ENCODE measurements around the gene NMNAT3. TPM values are rescaled to one million over a fixed set of nuclear protein-coding genes. Genes with fewer than 3 reads are reported as not detected.
"Not testable (repeated sequence)": the region's sequence is repeated elsewhere in the genome, so short reads cannot be mapped to it uniquely, and the experiment has no call there.

Gene NMNAT3
- total RNA-seq, 4 donors from 2014 or later, result 9.5 to 17.2 (median 12.8) TPM

- intact Hi-C loops (cut with DNase I; ENCODE audit: low total_unique reads) (no loop called here), in situ Hi-C loops (cut with MboI; ENCODE audit: low sequenced_read_pairs in 4 of 4) (no loop called here)
- no peaks in the 10 kb centered on the region for H3K4me1 ChIP-seq
- no peak for ATAC-seq
- H3K27ac ChIP-seq, result no peak overlapping the region
- no peaks in the 10 kb centered on the region for H3K27me3 ChIP-seq
- no peak overlapping the region for H3K4me3 ChIP-seq
- no peak for TF ChIP-seq POLR2A (IDR thresholded peaks at IDR 0.05)
- no peak for TF ChIP-seq CTCF (IDR thresholded peaks at IDR 0.05 in 4 of 5, conservative IDR thresholded peaks at IDR 0.05 in 1 of 5)
- H3K9me3 ChIP-seq, result no peaks in the 10 kb centered on the region
- H3K36me3 ChIP-seq, result no peaks in the 10 kb centered on the region
- no peak for DNase-seq
These were observed 79.8 kb downstream of the NMNAT3 start for GRCh38 chr3:139597947-139598346.

GRCh38 chr3:139591186-139591585 is 86.6 kb downstream of the NMNAT3 start:
- H3K27ac ChIP-seq; in situ Hi-C loops (cut with MboI; ENCODE audit: low sequenced_read_pairs in 4 of 4); H3K9me3 ChIP-seq; H3K4me3 ChIP-seq; ATAC-seq; DNase-seq; intact Hi-C loops (cut with DNase I; ENCODE audit: low total_unique reads); H3K36me3 ChIP-seq; H3K4me1 ChIP-seq; H3K27me3 ChIP-seq: not testable (repeated sequence)

GRCh38 chr3:139588450-139588849 is 89.3 kb downstream of the NMNAT3 start:
- no peak for ATAC-seq

GRCh38 chr3:139587797-139588196 is 90.0 kb downstream of the NMNAT3 start:
- Histone ChIP-seq H3K9me3 (no peaks in the 10 kb centered on the region), H3K36me3 (no peaks in the 10 kb centered on the region), H3K27me3 (no peaks in the 10 kb centered on the region), H3K27ac (no peak overlapping the region), H3K4me3 (no peak overlapping the region), H3K4me1 (no peaks in the 10 kb centered on the region)
- in situ Hi-C loops (cut with MboI; ENCODE audit: low sequenced_read_pairs in 4 of 4), result no loop called here
- TF ChIP-seq CTCF (IDR thresholded peaks at IDR 0.05 in 4 of 5, conservative IDR thresholded peaks at IDR 0.05 in 1 of 5) (no peak), POLR2A (IDR thresholded peaks at IDR 0.05) (no peak)
- DNase-seq (no peak), ATAC-seq (no peak)
- intact Hi-C loops (cut with DNase I; ENCODE audit: low total_unique reads), result no loop called here

More at GRCh38 chr3:139588450-139588849, 89.3 kb downstream of the NMNAT3 start:
- H3K4me1 ChIP-seq, result no peaks in the 10 kb centered on the region
- H3K27ac ChIP-seq, result no peak overlapping the region
- no peaks in the 10 kb centered on the region for H3K36me3 ChIP-seq
- TF ChIP-seq POLR2A (IDR thresholded peaks at IDR 0.05) (no peak), CTCF (IDR thresholded peaks at IDR 0.05 in 4 of 5, conservative IDR thresholded peaks at IDR 0.05 in 1 of 5) (no peak)
- in situ Hi-C loops (cut with MboI; ENCODE audit: low sequenced_read_pairs in 4 of 4), result no loop called here
- DNase-seq, result no peak
- intact Hi-C loops (cut with DNase I; ENCODE audit: low total_unique reads), result no loop called here
- H3K4me3 ChIP-seq, result no peak overlapping the region
- no peaks in the 10 kb centered on the region for H3K9me3 ChIP-seq
- no peaks in the 10 kb centered on the region for H3K27me3 ChIP-seq

- Histone ChIP-seq H3K4me1 (no peaks in the 10 kb centered on the region), H3K9me3 (no peaks in the 10 kb centered on the region), H3K4me3 (no peak overlapping the region), H3K36me3 (no peaks in the 10 kb centered on the region), H3K27me3 (no peaks in the 10 kb centered on the region), H3K27ac (no peak overlapping the region)
- TF ChIP-seq CTCF (IDR thresholded peaks at IDR 0.05 in 4 of 5, conservative IDR thresholded peaks at IDR 0.05 in 1 of 5), result no peak
- no peak for TF ChIP-seq POLR2A (IDR thresholded peaks at IDR 0.05)
- no peak for DNase-seq
- no peak for ATAC-seq
- in situ Hi-C loops (cut with MboI; ENCODE audit: low sequenced_read_pairs in 4 of 4) (no loop called here), intact Hi-C loops (cut with DNase I; ENCODE audit: low total_unique reads) (no loop called here)
These were observed 91.3 kb downstream of the NMNAT3 start for GRCh38 chr3:139586420-139587017.
